ENCODE data around the gene EPHB1.
"Not testable (repeated sequence)": the region's sequence is repeated elsewhere in the genome, so short reads cannot be mapped to it uniquely, and the experiment has no call there.

Gene EPHB1

DNA sequence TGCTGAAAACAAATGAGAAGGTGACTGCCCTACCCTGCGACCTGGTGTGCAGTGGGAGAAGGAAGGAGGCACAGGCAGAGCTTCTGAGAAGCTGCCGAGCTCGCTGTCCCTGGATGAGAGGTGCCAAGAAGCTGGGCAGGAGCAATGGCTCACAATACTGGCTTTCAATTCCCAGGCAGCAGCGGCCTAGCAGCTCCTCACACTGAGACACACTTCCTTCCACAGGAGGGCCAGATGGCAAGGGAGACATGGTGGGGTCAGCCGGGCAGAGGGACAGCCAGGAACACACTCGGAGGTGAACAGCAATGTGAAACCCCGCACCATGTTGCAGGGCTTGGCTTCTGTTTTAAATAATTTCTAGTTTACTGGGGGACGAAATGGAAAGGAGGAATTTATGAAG is 314.6 kb downstream of the EPHB1 start:
- H3K27ac Mint-ChIP-seq: no peak overlapping the region

DNA sequence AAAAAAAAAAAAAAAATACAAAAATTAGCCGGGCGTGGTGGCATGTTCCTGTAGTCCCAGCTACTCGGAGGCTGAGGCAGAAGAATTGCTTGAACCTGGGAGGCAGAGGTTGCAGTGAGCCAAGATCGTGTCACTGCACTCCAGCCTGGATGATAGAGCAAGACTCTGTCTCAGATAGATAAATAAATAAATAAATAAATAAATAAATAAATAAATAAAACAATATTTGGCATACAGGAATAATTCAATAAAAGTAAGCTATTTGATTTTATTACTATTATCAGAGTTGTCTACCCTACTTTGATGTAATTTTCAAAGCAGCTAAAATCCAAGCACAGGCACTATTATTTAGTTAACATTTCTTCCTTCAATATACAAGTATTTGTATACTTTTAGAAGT is 319.5 kb downstream of the EPHB1 start:
- not testable (repeated sequence) for H3K27ac Mint-ChIP-seq; H3K4me1 Mint-ChIP-seq; H3K36me3 Mint-ChIP-seq; H3K27me3 Mint-ChIP-seq; H3K9me3 Mint-ChIP-seq; ATAC-seq (ENCODE audit: low read depth); DNase-seq (ENCODE audit: low spot score in 2 of 2); H3K4me3 Mint-ChIP-seq

More for the DNA sequence above, 314.6 kb downstream of the EPHB1 start:
- H3K4me3 Mint-ChIP-seq: no peak overlapping the region
- H3K4me1 Mint-ChIP-seq: no peaks in the 10 kb centered on the region
- no peaks in the 10 kb centered on the region for H3K9me3 Mint-ChIP-seq
- DNase-seq (ENCODE audit: low spot score in 2 of 2) (no peak), ATAC-seq (ENCODE audit: low read depth) (no peak)
- H3K27me3 Mint-ChIP-seq: peaks cover 1% of the 10 kb centered on the region
- H3K36me3 Mint-ChIP-seq: no peaks in the 10 kb centered on the region

DNA sequence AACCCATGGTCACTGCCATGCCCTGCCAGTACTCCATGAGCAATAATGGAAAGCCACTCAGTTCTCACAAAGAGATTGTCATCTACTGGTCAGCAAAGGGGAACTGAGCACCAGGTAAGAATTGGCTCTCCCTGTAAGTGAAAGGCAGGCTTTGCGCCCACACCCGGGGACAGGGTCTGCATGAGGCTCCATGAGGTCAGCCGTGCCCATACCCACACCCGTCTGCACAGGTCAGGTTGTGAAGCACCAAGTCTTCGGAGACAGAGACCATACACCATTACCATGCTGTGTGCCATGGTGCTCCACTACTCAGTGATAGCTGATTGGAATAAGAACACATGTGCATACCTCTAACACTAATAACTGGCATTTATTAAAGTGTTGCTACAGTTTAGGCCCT is 322.9 kb downstream of the EPHB1 start:
- H3K36me3 Mint-ChIP-seq: no peaks in the 10 kb centered on the region
- no peak for ATAC-seq (ENCODE audit: low read depth)
- H3K9me3 Mint-ChIP-seq: no peaks in the 10 kb centered on the region
- H3K27ac Mint-ChIP-seq: no peak overlapping the region
- H3K4me1 Mint-ChIP-seq: no peaks in the 10 kb centered on the region
- DNase-seq (ENCODE audit: low spot score in 2 of 2): no peak
- no peak overlapping the region for H3K4me3 Mint-ChIP-seq
- H3K27me3 Mint-ChIP-seq: peaks cover 2% of the 10 kb centered on the region

GRCh38 chr3:135118792-135119191 is 323.7 kb downstream of the EPHB1 start:
- Mint-ChIP-seq H3K27ac (no peak overlapping the region), H3K36me3 (no peaks in the 10 kb centered on the region), H3K4me3 (no peak overlapping the region), H3K27me3 (peaks cover 2% of the 10 kb centered on the region), H3K9me3 (no peaks in the 10 kb centered on the region), H3K4me1 (no peaks in the 10 kb centered on the region)
- DNase-seq (ENCODE audit: low spot score in 2 of 2) (no peak), ATAC-seq (ENCODE audit: low read depth) (no peak)

GRCh38 chr3:135125171-135125801 is 330.2 kb downstream of the EPHB1 start:
- no peaks in the 10 kb centered on the region for H3K4me1 Mint-ChIP-seq
- no peaks in the 10 kb centered on the region for H3K36me3 Mint-ChIP-seq
- no peak overlapping the region for H3K4me3 Mint-ChIP-seq
- no peak overlapping the region for H3K27ac Mint-ChIP-seq
- H3K9me3 Mint-ChIP-seq: peaks cover 9% of the 10 kb centered on the region
- H3K27me3 Mint-ChIP-seq: no peaks in the 10 kb centered on the region
- no peak for DNase-seq (ENCODE audit: low spot score in 2 of 2)
- no peak for ATAC-seq (ENCODE audit: low read depth)

DNA sequence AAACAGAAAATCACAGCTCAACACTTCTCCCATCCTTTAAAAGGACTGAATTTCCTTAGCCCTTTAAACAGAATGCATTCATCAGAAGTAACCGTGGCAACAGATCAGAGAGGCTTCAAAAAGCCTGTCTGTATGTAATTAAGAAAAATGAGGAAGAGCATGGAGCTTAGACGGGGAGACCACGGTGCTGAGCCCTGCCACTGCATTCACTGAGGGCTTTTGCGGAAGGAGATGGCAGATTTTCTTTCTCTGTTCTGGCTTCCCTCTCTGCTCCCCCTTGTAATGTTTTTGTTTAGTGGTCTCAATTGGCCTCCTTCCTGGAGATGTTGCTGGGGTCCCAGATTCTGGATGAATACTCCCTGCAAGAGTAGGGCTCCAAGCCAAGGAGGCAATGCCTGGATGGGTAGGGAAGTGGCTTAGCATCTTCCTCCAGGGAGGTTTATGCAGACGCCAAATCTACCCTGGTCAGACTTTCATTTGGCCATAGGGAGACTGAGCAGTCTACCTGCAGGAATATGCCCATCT is 332.9 kb downstream of the EPHB1 start:
- no peak for DNase-seq (ENCODE audit: low spot score in 2 of 2)
- Mint-ChIP-seq H3K27me3 (no peaks in the 10 kb centered on the region), H3K9me3 (peaks cover 9% of the 10 kb centered on the region)

GRCh38 chr3:135128818-135129217 is 333.8 kb downstream of the EPHB1 start:
- no peaks in the 10 kb centered on the region for H3K27me3 Mint-ChIP-seq
- no peak for DNase-seq (ENCODE audit: low spot score in 2 of 2)
- peaks cover 9% of the 10 kb centered on the region for H3K9me3 Mint-ChIP-seq
- ATAC-seq (ENCODE audit: low read depth): no peak
- no peaks in the 10 kb centered on the region for H3K36me3 Mint-ChIP-seq
- H3K4me1 Mint-ChIP-seq: no peaks in the 10 kb centered on the region
- no peak overlapping the region for H3K27ac Mint-ChIP-seq
- H3K4me3 Mint-ChIP-seq: no peak overlapping the region

More for the DNA sequence above, 332.9 kb downstream of the EPHB1 start:
- no peaks in the 10 kb centered on the region for H3K36me3 Mint-ChIP-seq
- no peaks in the 10 kb centered on the region for H3K4me1 Mint-ChIP-seq
- no peak overlapping the region for H3K27ac Mint-ChIP-seq
- ATAC-seq (ENCODE audit: low read depth): no peak
- H3K4me3 Mint-ChIP-seq: no peak overlapping the region

GRCh38 chr3:135131290-135131689 is 336.2 kb downstream of the EPHB1 start:
- ATAC-seq (ENCODE audit: low read depth): no peak
- no peak for DNase-seq (ENCODE audit: low spot score in 2 of 2)
- Mint-ChIP-seq H3K4me1 (no peaks in the 10 kb centered on the region), H3K9me3 (no peaks in the 10 kb centered on the region), H3K36me3 (no peaks in the 10 kb centered on the region), H3K4me3 (no peak overlapping the region), H3K27ac (no peak overlapping the region), H3K27me3 (no peaks in the 10 kb centered on the region)

DNA sequence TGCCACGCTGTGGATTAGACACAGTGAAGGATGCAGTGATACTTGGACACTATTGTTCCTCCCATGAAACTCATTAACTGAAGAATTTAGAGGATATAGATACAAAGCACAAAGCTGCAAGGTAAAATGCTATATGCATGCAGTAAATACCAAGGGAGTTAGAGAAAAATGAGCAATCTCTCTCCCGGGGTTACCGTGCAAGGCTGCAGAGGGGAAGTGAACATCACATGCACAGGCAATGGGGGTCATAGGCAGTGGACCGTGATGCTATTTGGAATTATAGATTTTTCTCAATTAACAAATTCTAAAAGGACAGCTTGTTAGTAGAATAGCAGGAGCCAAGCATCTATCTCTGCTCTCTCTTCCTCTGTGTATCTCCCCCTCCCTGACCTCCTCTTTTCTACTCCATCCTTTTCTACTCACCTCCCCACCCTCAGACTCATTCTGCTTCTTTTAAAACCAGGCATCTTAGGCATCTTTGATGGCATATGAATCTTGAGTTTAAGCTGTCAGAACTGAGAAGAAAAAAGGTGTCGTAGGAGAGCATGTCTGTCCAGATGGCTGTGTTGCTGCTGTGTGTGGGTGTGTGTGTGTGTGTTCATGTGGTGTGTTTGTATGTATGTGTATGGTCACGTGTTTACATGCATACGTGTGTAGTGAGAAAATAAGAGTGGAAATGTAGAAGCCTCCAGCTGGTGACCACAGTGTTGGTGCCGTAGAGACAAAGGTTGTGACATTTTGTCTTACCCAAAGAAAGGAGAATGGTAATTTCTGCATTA is 339.0 kb downstream of the EPHB1 start:
- no peak overlapping the region for H3K27ac Mint-ChIP-seq
- ATAC-seq (ENCODE audit: low read depth) (no peak), DNase-seq (ENCODE audit: low spot score in 2 of 2) (no peak)
- H3K36me3 Mint-ChIP-seq: no peaks in the 10 kb centered on the region
- H3K9me3 Mint-ChIP-seq: no peaks in the 10 kb centered on the region
- H3K4me1 Mint-ChIP-seq: no peaks in the 10 kb centered on the region
- H3K27me3 Mint-ChIP-seq: no peaks in the 10 kb centered on the region
- no peak overlapping the region for H3K4me3 Mint-ChIP-seq

GRCh38 chr3:135134684-135135075 is 339.6 kb downstream of the EPHB1 start:
- no peak overlapping the region for H3K4me3 Mint-ChIP-seq

DNA sequence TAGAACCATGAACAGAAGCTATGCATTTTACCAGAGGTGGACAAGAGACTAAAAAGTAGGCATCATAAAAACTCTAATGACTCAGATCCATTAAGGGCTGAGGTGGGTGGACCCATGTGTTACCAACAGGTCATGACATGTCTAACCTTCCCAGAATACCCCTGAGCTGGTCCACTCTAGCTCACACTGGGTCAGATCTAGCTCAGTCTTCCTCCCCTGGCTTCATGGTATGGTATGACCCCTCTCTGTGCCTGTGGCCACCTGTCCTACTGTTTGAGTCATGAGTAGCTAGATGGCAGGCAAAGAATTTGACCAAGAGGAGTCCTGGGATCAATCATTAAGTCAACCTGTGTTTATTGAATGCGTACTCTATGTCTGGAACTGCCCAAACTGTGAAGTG is 340.4 kb downstream of the EPHB1 start:
- H3K9me3 Mint-ChIP-seq: no peaks in the 10 kb centered on the region
- DNase-seq (ENCODE audit: low spot score in 2 of 2) (no peak), ATAC-seq (ENCODE audit: low read depth) (no peak)
- H3K4me1 Mint-ChIP-seq: no peaks in the 10 kb centered on the region
- H3K27me3 Mint-ChIP-seq: no peaks in the 10 kb centered on the region
- no peaks in the 10 kb centered on the region for H3K36me3 Mint-ChIP-seq
- H3K27ac Mint-ChIP-seq: no peak overlapping the region
- H3K4me3 Mint-ChIP-seq: no peak overlapping the region

More at GRCh38 chr3:135134684-135135075, 339.6 kb downstream of the EPHB1 start:
- H3K27ac Mint-ChIP-seq: no peak overlapping the region
- no peaks in the 10 kb centered on the region for H3K27me3 Mint-ChIP-seq
- H3K9me3 Mint-ChIP-seq: no peaks in the 10 kb centered on the region
- DNase-seq (ENCODE audit: low spot score in 2 of 2) (no peak), ATAC-seq (ENCODE audit: low read depth) (no peak)
- no peaks in the 10 kb centered on the region for H3K36me3 Mint-ChIP-seq
- H3K4me1 Mint-ChIP-seq: no peaks in the 10 kb centered on the region

- Mint-ChIP-seq H3K4me3 (no peak overlapping the region), H3K27ac (no peak overlapping the region)
- DNase-seq (ENCODE audit: low spot score in 2 of 2): no peak
Measured at GRCh38 chr3:135136361-135137100, 341.5 kb downstream of the EPHB1 start.

DNA sequence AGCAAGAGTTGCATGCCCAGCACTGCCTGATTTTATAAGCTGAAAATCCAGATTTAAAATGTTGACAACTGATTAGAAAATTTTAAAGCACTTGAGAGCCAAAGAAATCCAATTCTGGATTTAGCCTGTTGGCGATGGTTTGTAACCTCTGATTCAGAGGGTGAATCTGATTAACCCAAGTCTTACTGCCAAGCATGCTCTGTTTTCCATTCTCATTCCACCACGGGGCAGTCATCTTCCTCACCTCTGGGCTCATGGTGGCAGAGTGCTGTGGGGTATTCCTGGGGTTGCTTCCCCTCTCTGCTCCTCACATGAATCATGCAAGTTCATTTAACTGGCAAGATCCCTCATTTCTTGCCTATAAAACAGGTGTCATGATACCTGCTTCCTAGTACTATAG is 342.2 kb downstream of the EPHB1 start:
- no peak overlapping the region for H3K27ac Mint-ChIP-seq
- peaks cover under 1% of the 10 kb centered on the region for H3K27me3 Mint-ChIP-seq
- no peaks in the 10 kb centered on the region for H3K9me3 Mint-ChIP-seq
- H3K36me3 Mint-ChIP-seq: no peaks in the 10 kb centered on the region
- no peak for ATAC-seq (ENCODE audit: low read depth)
- no peak for DNase-seq (ENCODE audit: low spot score in 2 of 2)
- no peaks in the 10 kb centered on the region for H3K4me1 Mint-ChIP-seq
- no peak overlapping the region for H3K4me3 Mint-ChIP-seq

More at GRCh38 chr3:135136361-135137100, 341.5 kb downstream of the EPHB1 start:
- H3K9me3 Mint-ChIP-seq: no peaks in the 10 kb centered on the region
- no peaks in the 10 kb centered on the region for H3K36me3 Mint-ChIP-seq
- no peaks in the 10 kb centered on the region for H3K27me3 Mint-ChIP-seq
- ATAC-seq (ENCODE audit: low read depth): no peak
- no peaks in the 10 kb centered on the region for H3K4me1 Mint-ChIP-seq

DNA sequence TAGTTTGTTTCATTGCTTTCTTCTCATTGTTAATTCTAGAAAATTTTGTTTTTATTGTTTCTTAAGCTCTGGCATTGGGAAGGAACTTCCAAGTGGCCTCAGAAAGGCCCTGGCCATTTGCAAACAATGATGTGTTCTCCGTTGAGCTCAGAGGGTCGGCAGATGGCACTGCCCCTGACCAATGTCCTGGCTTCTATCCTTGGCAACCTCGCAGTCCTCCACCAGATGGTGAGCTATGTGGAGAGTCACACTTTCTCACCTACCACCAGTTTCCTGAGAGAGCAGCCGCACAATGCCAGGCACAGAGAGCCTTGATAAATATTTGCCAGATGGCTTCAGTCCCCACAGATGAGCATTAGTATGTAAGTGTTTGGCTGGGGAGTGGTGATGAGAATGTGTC is 343.7 kb downstream of the EPHB1 start:
- Mint-ChIP-seq H3K27ac (no peak overlapping the region), H3K4me3 (no peak overlapping the region), H3K36me3 (no peaks in the 10 kb centered on the region), H3K9me3 (no peaks in the 10 kb centered on the region), H3K4me1 (no peaks in the 10 kb centered on the region), H3K27me3 (peaks cover 4% of the 10 kb centered on the region)
- no peak for ATAC-seq (ENCODE audit: low read depth)
- DNase-seq (ENCODE audit: low spot score in 2 of 2): no peak
